GM12801 (cell line): ENCODE measurements around the gene NT5DC1.

Source experiments
- CTCF ChIP-seq: IDR thresholded peaks from one replicate; pipeline ENCODE4 v1.5.1; 2011; ENCODE audit warnings: control low read depth; ENCODE audit not compliant: insufficient read length; ENCODE audit errors: extremely low read depth

Gene NT5DC1

GRCh38 chr6:116165596-116165995, 64.9 kb downstream of the NT5DC1 start:
- no peak for TF ChIP-seq CTCF

GRCh38 chr6:116166369-116166768, 65.7 kb downstream of the NT5DC1 start:
- TF ChIP-seq CTCF: no peak

- no peak for TF ChIP-seq CTCF
Measured at GRCh38 chr6:116168148-116168547, 67.5 kb downstream of the NT5DC1 start.

- no peak for TF ChIP-seq CTCF
Measured at GRCh38 chr6:116169880-116170279, 69.2 kb downstream of the NT5DC1 start.

GRCh38 chr6:116170358-116171057, 69.9 kb downstream of the NT5DC1 start:
- no peak for TF ChIP-seq CTCF

- no peak for TF ChIP-seq CTCF
Measured at GRCh38 chr6:116173928-116174327, 73.3 kb downstream of the NT5DC1 start.

GRCh38 chr6:116175344-116175743, 74.7 kb downstream of the NT5DC1 start:
- TF ChIP-seq CTCF: no peak
